Measurements from ENCODE around the gene ROMO1.
A peak's percentile ranks its signal among the peaks of the same experiment; 100 is the strongest.
"Not testable (repeated sequence)": the region's sequence is repeated elsewhere in the genome, so short reads cannot be mapped to it uniquely, and the experiment has no call there.

Gene ROMO1

DNA sequence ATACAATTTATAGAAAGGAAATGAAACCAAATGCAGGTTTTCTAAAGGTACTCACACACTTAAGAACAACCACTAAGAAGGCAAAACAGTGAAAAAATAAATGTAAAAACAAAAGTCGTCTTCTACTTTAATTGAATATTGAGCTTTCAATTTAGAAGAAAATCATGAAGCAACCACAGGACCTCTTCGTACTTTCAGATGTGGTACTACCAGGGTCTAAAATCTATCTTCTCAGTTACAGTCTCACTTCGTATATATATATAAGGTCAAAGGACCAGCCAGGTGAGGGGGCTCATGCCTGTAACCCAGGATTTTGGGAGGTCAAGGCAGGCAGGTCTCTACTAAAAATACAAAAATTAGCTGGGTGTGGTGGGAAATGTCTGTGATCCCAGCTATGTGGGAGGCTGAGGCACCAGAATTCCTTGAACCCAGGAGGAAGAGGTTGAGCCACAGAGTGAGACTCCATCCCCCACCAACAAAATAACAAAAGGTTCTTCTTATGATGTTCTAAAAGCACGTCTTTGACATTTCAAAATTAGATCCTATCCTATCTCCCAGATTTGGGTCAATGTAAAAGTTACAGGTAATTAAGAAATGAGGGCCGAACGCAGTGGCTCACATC is 12.5 kb downstream of the ROMO1 start:
- DNase-seq: no peak

GRCh38 chr20:35713120-35713519 is 13.9 kb downstream of the ROMO1 start:
- not testable (repeated sequence) for DNase-seq

GRCh38 chr20:35714127-35714526 is 14.9 kb downstream of the ROMO1 start:
- no peak for DNase-seq

DNA sequence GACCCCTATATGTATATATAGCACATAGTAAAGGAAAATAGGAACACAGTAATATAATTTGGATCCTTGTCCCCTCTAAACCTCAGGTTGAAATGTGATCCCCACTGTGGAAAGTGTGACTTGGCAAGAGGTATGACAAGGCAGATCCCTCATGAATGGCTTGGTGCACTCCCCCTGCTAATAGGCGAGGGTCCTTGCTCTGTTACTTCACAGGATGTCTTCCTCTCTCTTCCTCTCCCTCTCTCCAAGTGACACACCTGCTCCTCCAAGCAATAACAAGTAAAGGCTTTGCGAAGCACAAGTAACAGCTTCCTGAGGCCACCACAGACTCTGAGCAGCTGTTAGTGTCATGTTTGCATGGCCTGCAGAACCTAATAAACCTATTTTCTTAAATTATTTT is 16.4 kb downstream of the ROMO1 start:
- DNase-seq: no peak

- DNase-seq: no peak
Observed at GRCh38 chr20:35716330-35716729, 17.1 kb downstream of the ROMO1 start.

DNA sequence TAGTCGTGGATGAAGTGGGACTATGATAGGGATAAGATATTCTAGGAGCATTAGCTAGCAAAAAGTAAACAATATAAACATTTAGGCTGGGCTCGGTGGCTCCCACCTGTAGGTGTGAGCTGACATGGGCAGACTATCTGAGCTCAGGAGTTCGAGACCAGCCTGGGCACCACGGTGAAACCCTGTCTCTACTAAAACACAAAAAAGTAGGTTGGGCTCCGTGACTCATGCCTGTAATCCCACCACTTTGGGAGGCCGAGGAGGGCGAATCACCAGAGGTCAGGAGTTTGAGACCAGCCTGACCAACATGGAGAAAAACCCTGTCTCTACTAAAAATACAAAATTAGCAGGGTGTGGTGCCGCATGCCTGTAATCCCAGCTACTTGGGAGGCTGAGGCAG is 19.1 kb downstream of the ROMO1 start:
- not testable (repeated sequence) for DNase-seq

DNA sequence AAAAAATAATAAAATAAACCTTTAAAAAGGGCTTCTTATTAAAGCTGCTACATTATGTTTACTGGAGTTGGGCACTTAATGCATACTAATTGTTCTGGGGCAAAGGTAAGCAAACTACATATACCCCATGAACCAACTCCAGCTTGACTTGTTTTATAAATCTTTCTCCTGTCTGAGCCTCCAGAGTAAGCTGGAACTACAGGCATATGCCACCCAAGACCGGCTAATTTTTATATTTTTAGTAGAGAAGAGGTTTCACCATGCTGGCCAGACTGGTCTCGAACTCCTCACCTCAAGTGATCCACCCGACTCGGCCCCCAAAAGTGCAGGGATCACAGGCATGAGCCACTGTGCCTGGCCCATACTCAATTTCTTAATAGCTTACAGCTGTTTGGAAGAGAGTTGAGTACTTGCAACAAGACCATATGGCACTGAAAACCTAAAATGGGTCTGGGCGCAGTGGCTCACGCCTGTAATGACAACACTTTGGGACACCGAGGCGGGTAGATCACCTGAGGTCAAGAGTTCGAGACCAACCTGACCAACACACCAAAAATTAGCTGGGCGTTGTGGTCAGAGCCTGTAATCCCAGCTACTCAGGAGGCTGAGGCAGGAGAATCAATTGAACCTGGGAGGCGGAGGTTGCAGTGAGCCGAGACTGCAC is 19.9 kb downstream of the ROMO1 start:
- DNase-seq: no peak

- DNase-seq: no peak
Observed at GRCh38 chr20:35719717-35720116, 20.5 kb downstream of the ROMO1 start.

DNA sequence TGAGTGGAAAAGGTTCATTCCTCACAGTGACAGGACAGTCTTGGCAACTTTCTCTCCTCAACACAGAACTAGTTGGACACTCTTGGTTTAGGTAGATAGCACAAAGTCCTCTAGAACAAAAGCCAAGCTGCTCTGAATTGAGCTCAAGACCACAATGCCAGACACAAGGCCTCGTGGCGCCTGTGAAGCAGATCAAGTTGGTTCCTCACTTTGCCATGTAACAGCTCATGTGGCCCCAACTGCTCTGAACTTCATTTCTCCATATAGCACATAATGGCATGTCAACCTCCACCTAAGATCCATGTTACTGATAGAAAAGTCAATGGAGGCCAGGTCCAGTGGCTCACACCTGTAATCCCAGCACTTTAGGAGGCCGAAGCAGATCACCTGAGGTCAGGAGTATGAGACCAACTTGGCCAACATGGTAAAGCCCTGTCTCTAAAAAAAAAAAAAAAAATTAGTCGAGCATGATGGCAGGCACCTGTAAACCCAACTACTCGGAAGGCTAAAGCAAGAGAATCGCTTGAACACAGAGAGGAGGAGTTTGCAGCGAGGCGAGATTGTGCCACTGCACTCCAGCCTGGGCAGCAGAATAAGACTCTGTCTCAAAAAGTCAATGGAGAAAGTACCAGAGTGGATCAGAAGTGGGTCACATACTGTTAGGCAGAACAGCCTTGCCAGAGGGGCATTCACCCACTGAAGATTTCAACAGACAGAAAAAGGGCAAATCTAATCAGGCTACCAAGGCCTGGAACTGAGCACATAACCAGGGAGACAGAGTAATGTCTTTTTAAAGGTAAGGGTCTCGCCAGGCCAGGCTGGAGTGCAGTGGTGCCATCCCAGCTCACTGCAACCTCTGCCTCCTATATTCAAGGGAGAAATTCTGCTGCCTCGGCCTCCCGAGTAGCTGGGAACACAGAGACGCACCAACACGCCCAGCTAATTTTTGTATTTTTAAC is 21.2 kb downstream of the ROMO1 start:
- peak; percentile 24 for DNase-seq

DNA sequence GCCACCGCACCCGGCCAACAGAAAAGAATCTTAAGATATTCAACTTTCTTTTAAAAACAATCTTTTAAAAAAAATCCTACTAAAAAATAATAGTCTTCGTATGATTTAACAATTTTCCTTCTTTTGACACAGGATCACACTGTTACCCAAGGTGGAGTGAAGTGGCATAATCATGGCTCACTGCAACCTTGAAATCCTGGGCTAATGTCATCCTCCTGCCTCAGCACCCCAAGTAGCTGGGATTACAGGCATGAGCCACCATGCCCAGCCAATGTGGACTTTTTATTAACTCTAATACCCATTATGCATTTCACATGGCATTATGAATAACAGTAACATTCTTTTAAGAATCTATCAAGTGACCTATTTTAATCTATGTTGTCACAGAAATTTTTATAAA is 22.0 kb downstream of the ROMO1 start:
- no peak for DNase-seq

DNA sequence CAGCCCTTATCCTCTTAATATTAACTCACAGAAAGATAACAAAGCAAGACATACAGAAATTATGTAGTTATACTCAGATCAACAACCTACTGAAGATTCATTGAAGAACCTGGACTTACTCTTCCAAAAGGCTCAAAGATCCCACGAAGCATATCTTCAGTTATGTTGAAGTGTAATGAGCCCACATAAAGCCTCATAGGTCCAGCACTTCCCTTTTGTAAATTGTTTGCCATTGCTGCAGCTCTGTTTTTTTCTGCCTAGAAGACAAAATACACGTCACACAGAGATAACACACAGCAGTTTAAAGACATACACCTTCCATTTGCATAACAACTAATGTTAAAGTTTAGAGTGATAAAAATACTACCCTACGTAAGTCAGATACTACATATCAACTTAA is 22.4 kb downstream of the ROMO1 start:
- no peak for DNase-seq

DNA sequence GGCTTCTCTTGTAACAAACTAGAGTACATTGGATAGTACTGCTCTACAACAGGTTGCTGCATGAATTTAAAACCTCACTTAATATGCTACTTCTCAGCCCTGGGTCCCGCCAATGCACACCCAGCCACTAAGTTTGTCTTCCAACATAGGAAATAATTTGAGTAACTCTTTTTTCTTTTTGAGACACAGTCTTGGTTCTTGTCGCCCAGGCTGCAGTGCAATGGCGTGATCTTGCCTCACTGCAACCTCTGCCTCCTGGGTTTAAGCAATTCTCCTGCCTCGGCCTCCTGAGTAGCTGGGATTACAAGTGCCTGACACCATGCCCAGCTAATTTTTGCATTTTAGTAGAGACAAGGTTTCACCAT is 24.1 kb downstream of the ROMO1 start:
- DNase-seq: not testable (repeated sequence)

DNA sequence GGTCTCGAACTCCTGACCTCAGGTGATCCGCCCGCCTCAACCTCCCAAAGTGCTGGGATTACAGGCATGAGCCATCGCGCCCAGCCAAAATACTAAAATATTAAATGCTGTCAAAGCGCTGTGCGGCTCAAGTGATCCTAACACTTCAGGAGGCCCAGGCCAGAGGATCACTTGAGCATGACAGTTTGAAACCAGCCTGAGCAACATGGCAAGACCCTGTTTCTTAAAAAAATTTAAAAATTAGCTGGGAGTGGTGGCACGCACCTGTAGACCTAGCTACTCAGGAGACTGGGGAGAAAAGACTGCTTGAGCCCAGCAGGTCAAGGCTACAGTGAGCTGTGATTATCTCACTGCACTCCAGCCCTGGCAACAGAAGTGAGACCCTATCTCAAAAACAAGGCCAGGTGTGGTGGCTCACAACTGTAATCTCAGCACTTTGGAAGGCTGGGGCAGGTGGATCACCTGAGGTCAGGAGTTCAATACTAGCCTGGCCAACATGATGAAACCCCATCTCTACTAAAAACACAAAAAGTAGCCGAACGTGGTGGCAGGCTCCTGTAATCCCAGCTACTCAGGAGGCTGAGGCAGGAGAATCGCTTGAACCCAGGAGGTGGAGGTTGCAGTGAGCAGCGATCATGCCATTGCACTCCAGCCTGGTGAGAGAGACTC is 24.6 kb downstream of the ROMO1 start:
- DNase-seq: not testable (repeated sequence)

DNA sequence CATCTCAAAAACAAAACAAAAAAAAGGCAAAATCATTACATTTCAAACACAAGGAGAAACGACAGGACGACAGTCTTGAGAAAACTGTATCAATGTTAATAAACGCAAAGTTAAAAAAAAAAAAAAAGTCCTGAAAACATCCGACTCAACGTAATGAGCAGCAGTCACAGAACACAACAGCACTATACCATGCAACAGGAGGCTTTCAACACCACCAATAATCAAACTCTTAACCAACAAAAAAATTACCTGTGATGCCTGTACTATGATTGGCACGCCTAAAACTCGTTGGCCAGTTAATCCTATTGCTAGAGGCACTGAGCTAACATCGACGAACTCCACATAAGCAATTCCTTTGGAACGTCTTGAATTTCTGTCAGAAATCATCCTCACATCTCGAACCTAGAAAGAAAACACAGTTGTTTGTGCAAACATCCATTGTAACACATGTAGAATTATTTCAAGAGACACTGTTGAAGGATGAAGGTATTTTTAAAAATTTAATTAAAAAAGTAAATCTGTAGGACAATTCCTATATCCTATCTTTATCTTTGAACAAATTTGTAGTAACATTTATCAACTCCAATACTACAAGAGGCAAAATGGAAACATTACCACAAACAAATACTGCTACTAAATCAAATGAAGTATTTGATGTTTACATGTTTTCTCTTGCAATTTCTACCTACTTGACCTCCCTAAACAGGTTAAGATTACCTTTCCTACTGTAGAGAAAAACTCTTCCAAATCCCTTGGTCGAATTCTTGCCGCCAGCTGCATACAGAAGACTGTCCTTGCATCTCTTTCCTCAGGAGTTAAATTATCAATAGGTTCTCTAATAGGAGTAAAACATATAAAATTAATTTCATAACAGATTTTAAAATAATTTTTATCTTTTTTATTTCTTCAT is 25.4 kb downstream of the ROMO1 start:
- no peak for DNase-seq

DNA sequence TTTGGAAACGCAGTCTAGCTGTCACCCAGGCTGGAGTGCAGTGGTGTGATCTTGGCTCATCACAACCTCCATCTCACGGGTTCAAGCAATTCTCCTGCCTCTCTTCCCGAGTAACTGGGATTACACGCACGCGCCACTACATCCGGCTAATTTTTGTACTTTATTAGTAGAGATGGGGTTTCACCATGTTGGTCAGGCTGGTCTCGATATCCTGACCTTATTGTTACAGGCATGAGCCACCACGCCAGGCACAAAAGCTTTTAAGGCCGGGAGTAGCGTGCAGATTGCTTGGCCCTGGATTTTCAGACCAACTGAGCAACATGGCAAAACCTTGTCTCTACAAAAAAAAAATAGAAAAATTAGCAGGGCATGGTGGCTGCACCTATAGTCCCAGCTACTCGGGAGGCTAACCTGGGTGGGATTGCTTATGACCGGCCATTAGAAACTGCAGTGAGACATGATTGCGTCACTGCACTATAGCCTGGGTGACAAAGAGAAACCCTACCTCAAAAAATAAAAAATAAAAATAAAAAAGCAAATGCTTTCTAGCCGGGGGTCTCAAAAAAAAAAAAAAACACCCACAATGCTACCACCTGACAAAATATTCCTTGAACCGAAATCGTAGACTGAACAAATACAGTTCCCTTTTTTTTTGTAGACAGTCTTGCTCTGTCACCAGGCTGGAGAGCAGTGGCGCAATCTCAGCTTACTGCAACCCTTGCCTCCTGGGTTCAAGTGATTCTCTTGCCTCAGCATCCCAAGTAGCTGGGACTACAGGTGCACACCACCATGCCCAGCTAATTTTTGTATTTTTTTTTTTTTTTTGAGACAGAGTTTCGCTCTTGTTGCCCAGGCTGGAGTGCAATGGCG is 27.9 kb downstream of the ROMO1 start:
- no peak for DNase-seq

GRCh38 chr20:35729283-35729807 is 30.1 kb downstream of the ROMO1 start:
- no peak for DNase-seq

DNA sequence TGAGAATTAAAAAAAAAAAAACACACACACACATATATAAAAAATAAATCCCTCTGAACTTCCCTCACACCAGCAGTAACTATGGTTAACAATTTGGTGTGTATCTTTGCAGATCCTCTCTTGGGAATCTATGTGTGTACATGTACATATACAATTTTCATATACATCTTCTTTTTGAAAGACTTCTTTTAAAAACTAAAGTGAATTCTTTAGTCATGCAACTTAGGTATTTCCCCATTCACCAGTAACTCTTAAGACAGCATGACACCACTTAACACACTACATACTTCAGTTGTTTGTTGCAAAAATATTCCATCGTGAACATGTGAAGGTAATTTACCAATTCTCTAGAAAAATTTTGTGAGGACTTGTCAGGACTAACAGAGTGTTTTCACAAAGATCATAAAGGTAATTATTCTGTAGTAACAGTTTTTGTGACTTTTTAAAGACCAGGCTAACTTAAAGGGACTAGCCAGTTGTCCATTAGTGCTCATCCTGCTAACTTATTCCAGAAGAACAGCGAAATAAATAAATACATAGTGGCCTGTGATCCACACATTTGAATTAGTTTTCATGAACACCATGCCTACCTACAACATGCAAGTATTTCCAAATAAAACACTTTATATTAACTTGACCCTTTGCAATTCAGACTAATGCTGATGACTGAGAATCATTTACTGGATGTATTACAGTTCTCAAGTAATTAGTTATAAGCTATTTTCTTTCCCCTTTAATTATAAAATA is 30.8 kb downstream of the ROMO1 start:
- no peak for DNase-seq

GRCh38 chr20:35730583-35731468 is 31.6 kb downstream of the ROMO1 start:
- DNase-seq: no peak

DNA sequence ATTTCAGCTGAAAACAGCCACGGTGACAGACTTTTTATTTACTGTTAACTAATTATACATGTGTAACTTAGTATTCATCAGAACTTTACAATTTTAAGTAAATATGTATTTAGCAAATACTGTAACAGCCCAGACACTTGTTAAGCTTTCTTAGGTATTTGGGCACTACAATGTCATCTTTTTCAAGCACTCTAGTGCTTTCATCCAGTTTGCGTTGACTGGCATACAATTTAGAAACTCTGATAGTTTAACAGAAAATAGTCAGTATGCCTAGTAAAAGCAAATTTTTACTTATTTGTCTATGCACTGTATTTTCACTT is 32.2 kb downstream of the ROMO1 start:
- DNase-seq: no peak

All from stimulated activated CD8-positive, alpha-beta memory T cell treated with anti-CD3 and anti-CD28 coated beads, Interleukin-4, amount 100 ng/mL, for 48 hours (primary cell).